Astrocyte (in vitro differentiated cells and primary cell): Measurements from ENCODE around the gene DBNDD2. TPM values are rescaled to one million over a fixed set of nuclear protein-coding genes. Genes with fewer than 3 reads are reported as not detected.

Experiments
- DNase-seq: peaks from one replicate; pipeline ENCODE4 v3.0.0-alpha.2; 2010; ENCODE audit warnings: low read depth
- FAIRE-seq: peaks from 2 replicates; lab custom pipeline; 2011; peaks lifted over from hg19 to GRCh38; lab: Jason Lieb, UNC
- H2AFZ ChIP-seq: 2 replicates; pipeline ENCODE4 v1.6.0; 2012; ENCODE audit warnings: low read depth, low read length, inconsistent platforms
- H3K27ac ChIP-seq: 2 replicates; pipeline ENCODE4 v1.5.1; 2011; ENCODE audit warnings: low read depth, low read length, inconsistent platforms
- H3K27me3 ChIP-seq: 2 replicates; pipeline ENCODE4 v1.6.0; 2011; ENCODE audit warnings: low read length, inconsistent platforms; ENCODE audit not compliant: insufficient read depth
- H3K36me3 ChIP-seq: 2 replicates; pipeline ENCODE4 v1.5.1; 2011; ENCODE audit warnings: low read length, inconsistent platforms; ENCODE audit not compliant: insufficient read depth
- H3K4me1 ChIP-seq: 2 replicates; pipeline ENCODE4 v1.5.1; 2011; ENCODE audit warnings: low read length, inconsistent platforms; ENCODE audit not compliant: insufficient read depth
- H3K4me2 ChIP-seq: 2 replicates; pipeline ENCODE4 v1.6.0; 2012; ENCODE audit warnings: low read length, inconsistent platforms
- H3K4me3 ChIP-seq: 2 replicates; pipeline ENCODE4 v1.5.1; 2011; ENCODE audit warnings: low read depth, mild to moderate bottlenecking, low read length, inconsistent platforms; ENCODE audit not compliant: insufficient read depth
- H3K79me2 ChIP-seq: 2 replicates; pipeline ENCODE4 v1.6.0; 2012; ENCODE audit warnings: mild to moderate bottlenecking, low read length, inconsistent platforms; ENCODE audit not compliant: insufficient read depth
- H3K9ac ChIP-seq: 2 replicates; pipeline ENCODE4 v1.6.0; 2012; ENCODE audit warnings: mild to moderate bottlenecking, low read length, inconsistent platforms
- H3K9me3 ChIP-seq: 2 replicates; pipeline ENCODE4 v1.5.1; 2012; ENCODE audit warnings: low read depth, mild to moderate bottlenecking, low read length, inconsistent platforms; ENCODE audit not compliant: insufficient read depth
- H4K20me1 ChIP-seq: 2 replicates; pipeline ENCODE4 v1.6.0; 2012; ENCODE audit warnings: low read length, inconsistent platforms; ENCODE audit not compliant: insufficient read depth
- H3K27ac Mint-ChIP-seq: one replicate; pipeline ENCODE4 v1.8.0; 2021; ENCODE audit warnings: mild to moderate bottlenecking, mixed read lengths; ENCODE audit not compliant: unreplicated experiment
- H3K27me3 Mint-ChIP-seq: one replicate; pipeline ENCODE4 v1.8.0; 2021; ENCODE audit warnings: low read depth, mixed read lengths; ENCODE audit not compliant: unreplicated experiment
- H3K36me3 Mint-ChIP-seq: one replicate; pipeline ENCODE4 v1.8.0; 2021; ENCODE audit warnings: low read depth, mixed read lengths; ENCODE audit not compliant: unreplicated experiment
- H3K4me1 Mint-ChIP-seq: one replicate; pipeline ENCODE4 v1.8.0; 2021; ENCODE audit warnings: low read depth, mixed read lengths; ENCODE audit not compliant: unreplicated experiment
- H3K4me3 Mint-ChIP-seq: one replicate; pipeline ENCODE4 v1.8.0; 2021; ENCODE audit warnings: mild to moderate bottlenecking, moderate library complexity, mixed read lengths; ENCODE audit not compliant: unreplicated experiment
- H3K9me3 Mint-ChIP-seq: one replicate; pipeline ENCODE4 v1.8.0; 2021; ENCODE audit warnings: mild to moderate bottlenecking, mixed read lengths; ENCODE audit not compliant: unreplicated experiment
- CTCF ChIP-seq: IDR thresholded peaks from 2 replicates; pipeline ENCODE4 v1.5.1; 2011; ENCODE audit warnings: low read depth, mild to moderate bottlenecking, inconsistent platforms, low read length, moderate library complexity; ENCODE audit not compliant: insufficient read depth
- EZH2 ChIP-seq: IDR thresholded peaks from 2 replicates; pipeline ENCODE4 v1.6.1; 2012; ENCODE audit warnings: mild to moderate bottlenecking, low read length, inconsistent platforms; ENCODE audit not compliant: insufficient read depth
- total RNA-seq: library from RNA; stranded (reverse); gene quantifications from 2 replicates; pipeline ENCODE4 v1.2.1, GENCODE V29; 2021

Gene DBNDD2
- total RNA-seq, 1 donor from 2014 or later: 11.3 TPM

- Histone ChIP-seq H3K4me2 (no peak overlapping the region), H3K4me3 (no peak overlapping the region), H3K4me1 (no peaks in the 10 kb centered on the region), H3K9me3 (no peaks in the 10 kb centered on the region), H3K27ac (no peak overlapping the region), H3K36me3 (no peaks in the 10 kb centered on the region), H3K79me2 (no peaks in the 10 kb centered on the region), H2AFZ (no peak overlapping the region), H3K27me3 (peaks cover 20% of the 10 kb centered on the region), H4K20me1 (no peaks in the 10 kb centered on the region), H3K9ac (no peak overlapping the region)
- Mint-ChIP-seq H3K27me3 (peaks cover 9% of the 10 kb centered on the region), H3K4me3 (no peak overlapping the region), H3K27ac (no peak overlapping the region), H3K36me3 (no peaks in the 10 kb centered on the region), H3K9me3 (no peaks in the 10 kb centered on the region), H3K4me1 (no peaks in the 10 kb centered on the region)
- DNase-seq (no peak), FAIRE-seq (no peak)
- no peak for TF ChIP-seq EZH2
- no peak for TF ChIP-seq CTCF
Measured at GRCh38 chr20:45444050-45444449, 36.0 kb downstream of the DBNDD2 start.

GRCh38 chr20:45445805-45446562, 37.9 kb downstream of the DBNDD2 start:
- no peak overlapping the region for H3K4me3 Mint-ChIP-seq
- DNase-seq (no peak), FAIRE-seq (no peak)
- H3K4me2 ChIP-seq: no peak overlapping the region
- H3K9ac ChIP-seq: no peak overlapping the region
- H3K36me3 Mint-ChIP-seq: no peaks in the 10 kb centered on the region
- H3K27me3 Mint-ChIP-seq: peaks cover 9% of the 10 kb centered on the region
- H3K9me3 ChIP-seq: no peaks in the 10 kb centered on the region
- no peaks in the 10 kb centered on the region for H4K20me1 ChIP-seq
- peak; percentile 52 for TF ChIP-seq CTCF
- no peak for TF ChIP-seq EZH2
- H3K36me3 ChIP-seq: no peaks in the 10 kb centered on the region
- H3K27ac Mint-ChIP-seq: no peak overlapping the region
- no peaks in the 10 kb centered on the region for H3K79me2 ChIP-seq
- no peaks in the 10 kb centered on the region for H3K9me3 Mint-ChIP-seq
- H3K4me3 ChIP-seq: no peak overlapping the region
- H3K27me3 ChIP-seq: peaks cover 20% of the 10 kb centered on the region
- no peak overlapping the region for H2AFZ ChIP-seq
- H3K4me1 Mint-ChIP-seq: no peaks in the 10 kb centered on the region
- H3K4me1 ChIP-seq: no peaks in the 10 kb centered on the region
- H3K27ac ChIP-seq: no peak overlapping the region

GRCh38 chr20:45448270-45448669, 40.2 kb downstream of the DBNDD2 start:
- no peaks in the 10 kb centered on the region for H3K9me3 Mint-ChIP-seq

More at GRCh38 chr20:45448270-45448669, 40.2 kb downstream of the DBNDD2 start:
- H3K4me3 Mint-ChIP-seq: no peak overlapping the region
- peaks cover 24% of the 10 kb centered on the region for H3K27me3 ChIP-seq
- H3K27me3 Mint-ChIP-seq: peaks cover 21% of the 10 kb centered on the region
- H3K36me3 Mint-ChIP-seq: no peaks in the 10 kb centered on the region
- no peaks in the 10 kb centered on the region for H3K79me2 ChIP-seq
- H3K4me1 Mint-ChIP-seq: no peaks in the 10 kb centered on the region
- no peak for FAIRE-seq
- no peak overlapping the region for H3K27ac Mint-ChIP-seq
- DNase-seq: no peak
- H3K36me3 ChIP-seq: no peaks in the 10 kb centered on the region
- TF ChIP-seq CTCF (no peak), EZH2 (no peak)
- no peak overlapping the region for H3K27ac ChIP-seq
- H3K4me3 ChIP-seq: no peak overlapping the region
- no peaks in the 10 kb centered on the region for H3K4me1 ChIP-seq
- H3K4me2 ChIP-seq: no peak overlapping the region
- no peaks in the 10 kb centered on the region for H3K9me3 ChIP-seq
- no peak overlapping the region for H3K9ac ChIP-seq
- H2AFZ ChIP-seq: no peak overlapping the region
- no peaks in the 10 kb centered on the region for H4K20me1 ChIP-seq
